IMR-90 (cell line): Measurements from ENCODE around the gene SP140L. TPM values are rescaled to one million over a fixed set of nuclear protein-coding genes. Genes with fewer than 3 reads are reported as not detected.

ENCODE experiments used
- ATAC-seq: fragments of 200-7000 bp; cut with Tn5 transposase; 2 replicates; pipeline ENCODE4 v1.9.1; 2020; ENCODE audit warnings: low read depth, mild to moderate bottlenecking, moderate library complexity
- BruUV-seq: library from RNA; stranded (reverse); fragments of 400-500 nt; replicated peaks from 2 replicates; lab custom pipeline; 2021; lab: Mats Ljungman, UMichigan
- CTCF ChIA-PET: fragments of 300-600 bp; formaldehyde crosslinking; extraction: SDS; loops from one replicate; lab custom pipeline; 2021; ENCODE audit warnings: antibody characterized with exemption; lab: Yijun Ruan, JAX
- POLR2A ChIA-PET: fragments of 300-600 bp; sonication (Branson Sonifier 250); formaldehyde crosslinking; loops from one replicate; lab custom pipeline; 2022; ENCODE audit warnings: antibody characterized with exemption; ENCODE audit not compliant: unreplicated experiment; lab: Charles Lee
- DNase-seq: peaks from one replicate; pipeline ENCODE4 v3.0.0; 2013
- H2AFZ ChIP-seq: replicated peaks from 2 replicates; pipeline ENCODE3; 2013; ENCODE audit warnings: low read length, mild to moderate bottlenecking; ENCODE audit not compliant: poor library complexity
- H2AK5ac ChIP-seq: 2 replicates; pipeline ENCODE4 v1.6.1; 2013; ENCODE audit warnings: low read depth, low read length, inconsistent platforms
- H2AK9ac ChIP-seq: replicated peaks from 2 replicates; pipeline ENCODE3; 2013; ENCODE audit warnings: mild to moderate bottlenecking, low read depth, low read length, moderate library complexity; ENCODE audit not compliant: poor library complexity
- H2BK120ac ChIP-seq: 2 replicates; pipeline ENCODE4 v1.6.1; 2013; ENCODE audit warnings: low read depth, low read length, inconsistent platforms
- H2BK15ac ChIP-seq: 3 replicates; pipeline ENCODE4 v1.6.1; 2013; ENCODE audit warnings: low read depth, low read length, inconsistent platforms
- H2BK20ac ChIP-seq: 2 replicates; pipeline ENCODE4 v1.6.1; 2013; ENCODE audit warnings: low read depth, mild to moderate bottlenecking, inconsistent platforms, low read length, moderate library complexity
- H2BK5ac ChIP-seq: 2 replicates; pipeline ENCODE4 v1.6.1; 2013; ENCODE audit warnings: mild to moderate bottlenecking, low read depth, low read length, inconsistent platforms; ENCODE audit not compliant: poor library complexity, severe bottlenecking
- H3K14ac ChIP-seq: replicated peaks from 2 replicates; pipeline ENCODE4 v1.6.1; 2013; ENCODE audit warnings: low read depth, low read length, inconsistent platforms
- H3K18ac ChIP-seq: 2 replicates; pipeline ENCODE4 v1.6.1; 2013; ENCODE audit warnings: low read depth, low read length, control low read depth
- H3K23ac ChIP-seq: 2 replicates; pipeline ENCODE4 v1.6.1; 2013; ENCODE audit warnings: low read depth, low read length, inconsistent platforms
- H3K27ac ChIP-seq: 2 replicates; pipeline ENCODE4 v1.5.1; 2013; ENCODE audit warnings: mild to moderate bottlenecking, control low read depth, low read length; ENCODE audit not compliant: insufficient read depth
- H3K27me3 ChIP-seq: 2 replicates; pipeline ENCODE4 v1.6.1; 2013; ENCODE audit warnings: low read length; ENCODE audit not compliant: control insufficient read depth, insufficient read depth
- H3K36me3 ChIP-seq: 2 replicates; pipeline ENCODE4 v1.6.1; 2013; ENCODE audit warnings: low read length, mixed read lengths; ENCODE audit not compliant: control insufficient read depth, insufficient read depth
- H3K4ac ChIP-seq: 2 replicates; pipeline ENCODE4 v1.6.1; 2013; ENCODE audit warnings: low read depth, low read length, inconsistent platforms
- H3K4me1 ChIP-seq: 2 replicates; pipeline ENCODE4 v1.6.1; 2013; ENCODE audit warnings: low read length, mixed read lengths; ENCODE audit not compliant: control insufficient read depth, insufficient read depth
- H3K4me2 ChIP-seq: 2 replicates; pipeline ENCODE4 v1.6.1; 2013; ENCODE audit warnings: low read depth, mild to moderate bottlenecking, control low read depth, low read length, moderate library complexity
- H3K4me3 ChIP-seq: 2 replicates; pipeline ENCODE4 v1.5.1; 2013; ENCODE audit warnings: low read depth, mild to moderate bottlenecking, control low read depth, low read length, moderate library complexity; ENCODE audit not compliant: insufficient read depth
- H3K56ac ChIP-seq: 2 replicates; pipeline ENCODE4 v1.6.1; 2013; ENCODE audit warnings: low read length, inconsistent platforms; ENCODE audit not compliant: insufficient read depth; ENCODE audit errors: extremely low read depth
- H3K79me1 ChIP-seq, 2 experiments: 2 replicates each; pipeline ENCODE4 v1.6.1; 2013; ENCODE audit warnings: low read length in 2 of 2, inconsistent platforms in 1 of 2, low read depth in 1 of 2
- H3K9ac ChIP-seq: 2 replicates; pipeline ENCODE4 v1.6.1; 2013; ENCODE audit warnings: low read depth, low read length, control low read depth
- H3K9me1 ChIP-seq: 2 replicates; pipeline ENCODE4 v1.6.1; 2013; ENCODE audit warnings: low read length, inconsistent platforms; ENCODE audit not compliant: insufficient read depth
- H3K9me3 ChIP-seq: 2 replicates; pipeline ENCODE4 v1.6.1; 2013; ENCODE audit warnings: low read length; ENCODE audit not compliant: control insufficient read depth, insufficient read depth
- H4K20me1 ChIP-seq: 2 replicates; pipeline ENCODE4 v1.6.1; 2013; ENCODE audit warnings: low read length, inconsistent platforms; ENCODE audit not compliant: insufficient read depth
- H4K5ac ChIP-seq: 2 replicates; pipeline ENCODE4 v1.6.1; 2013; ENCODE audit warnings: mild to moderate bottlenecking, low read depth, low read length, control low read depth
- H4K8ac ChIP-seq, 2 experiments: 2 replicates each; pipeline ENCODE4 v1.6.1; 2013; ENCODE audit warnings: low read depth in 2 of 2, low read length in 2 of 2, control low read depth in 1 of 2, inconsistent platforms in 1 of 2
- H4K91ac ChIP-seq: 2 replicates; pipeline ENCODE4 v1.6.1; 2013; ENCODE audit warnings: low read depth, low read length, inconsistent platforms; ENCODE audit not compliant: insufficient read depth
- BHLHE40 ChIP-seq: fragments of 150-350 bp; IDR thresholded peaks from 2 replicates; pipeline ENCODE4 v1.6.1; 2016; ENCODE audit warnings: mild to moderate bottlenecking, low read depth, low read length
- CEBPB ChIP-seq: IDR thresholded peaks from 2 replicates; pipeline ENCODE4 v1.6.1; 2012; ENCODE audit warnings: low read depth, low read length, improper control_type of control experiment
- CTCF ChIP-seq: conservative IDR thresholded peaks from 2 replicates; pipeline ENCODE4 v1.5.1; 2012; ENCODE audit warnings: mild to moderate bottlenecking, low read depth, low read length, improper control_type of control experiment
- MAFK ChIP-seq: IDR thresholded peaks from 2 replicates; pipeline ENCODE4 v1.6.1; 2012; ENCODE audit warnings: low read depth, low read length, improper control_type of control experiment
- RAD21 ChIP-seq: IDR thresholded peaks from 2 replicates; pipeline ENCODE4 v1.6.1; 2012; ENCODE audit warnings: low read length, improper control_type of control experiment
- RFX5 ChIP-seq: IDR thresholded peaks from 2 replicates; pipeline ENCODE4 v1.8.0; 2012; ENCODE audit warnings: low read depth, mild to moderate bottlenecking, low read length, moderate library complexity
- SMC3 ChIP-seq: fragments of 150-350 bp; IDR thresholded peaks from 2 replicates; pipeline ENCODE4 v1.6.1; 2016; ENCODE audit warnings: low read depth, mild to moderate bottlenecking, antibody characterized with exemption, low read length, moderate library complexity
- WGBS, 2 experiments: methylation state at CpG; one replicate each; pipeline versions ENCODE4 v1.1.5 to v1.1.7; 2013; ENCODE audit warnings: missing lambda C conversion rate in 2 of 2; ENCODE audit not compliant: insufficient read length in 1 of 2; ENCODE audit errors: extremely low coverage in 2 of 2; 5-methylcytosine and 5-hydroxymethylcytosine counted together
- dilution Hi-C: fragments of 300-500 bp; cut with HindIII; formaldehyde crosslinking; loops from one replicate; pipeline ENCODE4 v1.14.3; 2018; ENCODE audit warnings: low sequenced_read_pairs; ENCODE audit not compliant: unreplicated experiment
- in situ Hi-C: fragments of 300-500 bp; cut with MboI; formaldehyde crosslinking; loops from 3 replicates; pipeline ENCODE4 v1.14.3; 2019; ENCODE audit warnings: low sequenced_read_pairs, inconsistent platforms, mixed read lengths
- intact Hi-C: fragments of 100-400 bp; cut with micrococcal nuclease; formaldehyde crosslinking; loops from 2 replicates; pipeline ENCODE4 v1.10.0; 2022
- polyA plus RNA-seq, 3 experiments: library from polyadenylated mRNA; depleted of rRNA; stranded (reverse); fragments of >200 nt; gene quantifications; 2 replicates each; pipeline ENCODE4 v1.2.3, GENCODE V29; 2012; ENCODE audit warnings: low replicate concordance in 1 of 3
- total RNA-seq: library from RNA; depleted of rRNA; stranded (reverse); fragments of >200 nt; gene quantifications from 2 replicates; pipeline ENCODE4 v1.2.3, GENCODE V29; 2012

SP140L gene
- total and polyA plus RNA-seq, 2 of the 4 experiments (the other 2 are of a cell fraction), result 5.4 to 11.2 TPM

GRCh38 chr2:230425377-230425776 is 98.4 kb downstream of the SP140L start:
- H2AK9ac ChIP-seq, result no peak overlapping the region
- no peak overlapping the region for H3K18ac ChIP-seq
- ChIA-PET POLR2A (no interaction called here), CTCF (no interaction called here)
- H2BK120ac ChIP-seq, result no peak overlapping the region
- H3K4ac ChIP-seq, result no peak overlapping the region
- H2BK5ac ChIP-seq, result no peak overlapping the region
- dilution Hi-C loops, result no loop called here
- peaks cover 3% of the 10 kb centered on the region for H3K4me1 ChIP-seq
- H3K14ac ChIP-seq, result no peak overlapping the region
- peaks cover 16 to 35% of the 10 kb centered on the region in 2 experiments for H3K79me1 ChIP-seq
- H3K4me3 ChIP-seq, result no peak overlapping the region
- intact Hi-C loops, result no loop called here
- H4K5ac ChIP-seq, result no peak overlapping the region
- H3K9me1 ChIP-seq, result peaks cover 5% of the 10 kb centered on the region; the same call in 1 of the 2 replicates
- H3K9me3 ChIP-seq, result peaks cover 5% of the 10 kb centered on the region; the same call in 1 of the 2 replicates
- no peak overlapping the region for H3K27ac ChIP-seq
- ATAC-seq (no peak), DNase-seq (no peak)
- H3K23ac ChIP-seq, result no peak overlapping the region
- H3K36me3 ChIP-seq, result peaks cover 6% of the 10 kb centered on the region
- H4K8ac ChIP-seq, result no peak overlapping the region
- no peak overlapping the region for H2AFZ ChIP-seq
- H4K20me1 ChIP-seq, result peaks cover 14% of the 10 kb centered on the region
- H4K91ac ChIP-seq, result no peak overlapping the region
- H3K27me3 ChIP-seq, result no peaks in the 10 kb centered on the region
- H2AK5ac ChIP-seq, result no peak overlapping the region
- no peak overlapping the region for H3K4me2 ChIP-seq
- H2BK20ac ChIP-seq, result no peak overlapping the region
- in situ Hi-C loops, result no loop called here
- no TSS peak for BruUV-seq
- H3K56ac ChIP-seq, result no peak overlapping the region
- no CpG with 5 or more reads among the region's 1 CpG for WGBS, 2 experiments
- H2BK15ac ChIP-seq, result no peak overlapping the region
- no peak for TF ChIP-seq BHLHE40
- no peak for TF ChIP-seq MAFK
- TF ChIP-seq RFX5, result no peak
- TF ChIP-seq CEBPB, result peak; percentile 86
- no peak for TF ChIP-seq CTCF
- no peak for TF ChIP-seq RAD21
- TF ChIP-seq SMC3, result no peak
- H3K9ac ChIP-seq, result no peak overlapping the region
